IMR-90 (cell line): ENCODE data around the gene NR4A3. TPM values are rescaled to one million over a fixed set of nuclear protein-coding genes. Genes with fewer than 3 reads are reported as not detected.

Source experiments
- ATAC-seq: fragments of 200-7000 bp; cut with Tn5 transposase; 2 replicates; pipeline ENCODE4 v1.9.1; 2020; ENCODE audit warnings: low read depth, mild to moderate bottlenecking, moderate library complexity
- BruUV-seq: library from RNA; stranded (reverse); fragments of 400-500 nt; replicated peaks from 2 replicates; lab custom pipeline; 2021; lab: Mats Ljungman, UMichigan
- CTCF ChIA-PET: fragments of 300-600 bp; formaldehyde crosslinking; extraction: SDS; loops from one replicate; lab custom pipeline; 2021; ENCODE audit warnings: antibody characterized with exemption; lab: Yijun Ruan, JAX
- POLR2A ChIA-PET: fragments of 300-600 bp; sonication (Branson Sonifier 250); formaldehyde crosslinking; loops from one replicate; lab custom pipeline; 2022; ENCODE audit warnings: antibody characterized with exemption; ENCODE audit not compliant: unreplicated experiment; lab: Charles Lee
- DNase-seq: peaks from one replicate; pipeline ENCODE4 v3.0.0; 2013
- H2AFZ ChIP-seq: replicated peaks from 2 replicates; pipeline ENCODE3; 2013; ENCODE audit warnings: low read length, mild to moderate bottlenecking; ENCODE audit not compliant: poor library complexity
- H2AK5ac ChIP-seq: 2 replicates; pipeline ENCODE4 v1.6.1; 2013; ENCODE audit warnings: low read depth, low read length, inconsistent platforms
- H2AK9ac ChIP-seq: replicated peaks from 2 replicates; pipeline ENCODE3; 2013; ENCODE audit warnings: mild to moderate bottlenecking, low read depth, low read length, moderate library complexity; ENCODE audit not compliant: poor library complexity
- H2BK120ac ChIP-seq: 2 replicates; pipeline ENCODE4 v1.6.1; 2013; ENCODE audit warnings: low read depth, low read length, inconsistent platforms
- H2BK15ac ChIP-seq: 3 replicates; pipeline ENCODE4 v1.6.1; 2013; ENCODE audit warnings: low read depth, low read length, inconsistent platforms
- H2BK20ac ChIP-seq: 2 replicates; pipeline ENCODE4 v1.6.1; 2013; ENCODE audit warnings: low read depth, mild to moderate bottlenecking, inconsistent platforms, low read length, moderate library complexity
- H2BK5ac ChIP-seq: 2 replicates; pipeline ENCODE4 v1.6.1; 2013; ENCODE audit warnings: mild to moderate bottlenecking, low read depth, low read length, inconsistent platforms; ENCODE audit not compliant: poor library complexity, severe bottlenecking
- H3K14ac ChIP-seq: replicated peaks from 2 replicates; pipeline ENCODE4 v1.6.1; 2013; ENCODE audit warnings: low read depth, low read length, inconsistent platforms
- H3K18ac ChIP-seq: 2 replicates; pipeline ENCODE4 v1.6.1; 2013; ENCODE audit warnings: low read depth, low read length, control low read depth
- H3K23ac ChIP-seq: 2 replicates; pipeline ENCODE4 v1.6.1; 2013; ENCODE audit warnings: low read depth, low read length, inconsistent platforms
- H3K27ac ChIP-seq: 2 replicates; pipeline ENCODE4 v1.5.1; 2013; ENCODE audit warnings: mild to moderate bottlenecking, control low read depth, low read length; ENCODE audit not compliant: insufficient read depth
- H3K27me3 ChIP-seq: 2 replicates; pipeline ENCODE4 v1.6.1; 2013; ENCODE audit warnings: low read length; ENCODE audit not compliant: control insufficient read depth, insufficient read depth
- H3K36me3 ChIP-seq: 2 replicates; pipeline ENCODE4 v1.6.1; 2013; ENCODE audit warnings: low read length, mixed read lengths; ENCODE audit not compliant: control insufficient read depth, insufficient read depth
- H3K4ac ChIP-seq: 2 replicates; pipeline ENCODE4 v1.6.1; 2013; ENCODE audit warnings: low read depth, low read length, inconsistent platforms
- H3K4me1 ChIP-seq: 2 replicates; pipeline ENCODE4 v1.6.1; 2013; ENCODE audit warnings: low read length, mixed read lengths; ENCODE audit not compliant: control insufficient read depth, insufficient read depth
- H3K4me2 ChIP-seq: 2 replicates; pipeline ENCODE4 v1.6.1; 2013; ENCODE audit warnings: low read depth, mild to moderate bottlenecking, control low read depth, low read length, moderate library complexity
- H3K4me3 ChIP-seq: 2 replicates; pipeline ENCODE4 v1.5.1; 2013; ENCODE audit warnings: low read depth, mild to moderate bottlenecking, control low read depth, low read length, moderate library complexity; ENCODE audit not compliant: insufficient read depth
- H3K56ac ChIP-seq: 2 replicates; pipeline ENCODE4 v1.6.1; 2013; ENCODE audit warnings: low read length, inconsistent platforms; ENCODE audit not compliant: insufficient read depth; ENCODE audit errors: extremely low read depth
- H3K79me1 ChIP-seq, 2 experiments: 2 replicates each; pipeline ENCODE4 v1.6.1; 2013; ENCODE audit warnings: low read length in 2 of 2, inconsistent platforms in 1 of 2, low read depth in 1 of 2
- H3K9ac ChIP-seq: 2 replicates; pipeline ENCODE4 v1.6.1; 2013; ENCODE audit warnings: low read depth, low read length, control low read depth
- H3K9me1 ChIP-seq: 2 replicates; pipeline ENCODE4 v1.6.1; 2013; ENCODE audit warnings: low read length, inconsistent platforms; ENCODE audit not compliant: insufficient read depth
- H3K9me3 ChIP-seq: 2 replicates; pipeline ENCODE4 v1.6.1; 2013; ENCODE audit warnings: low read length; ENCODE audit not compliant: control insufficient read depth, insufficient read depth
- H4K20me1 ChIP-seq: 2 replicates; pipeline ENCODE4 v1.6.1; 2013; ENCODE audit warnings: low read length, inconsistent platforms; ENCODE audit not compliant: insufficient read depth
- H4K5ac ChIP-seq: 2 replicates; pipeline ENCODE4 v1.6.1; 2013; ENCODE audit warnings: mild to moderate bottlenecking, low read depth, low read length, control low read depth
- H4K8ac ChIP-seq, 2 experiments: 2 replicates each; pipeline ENCODE4 v1.6.1; 2013; ENCODE audit warnings: low read depth in 2 of 2, low read length in 2 of 2, control low read depth in 1 of 2, inconsistent platforms in 1 of 2
- H4K91ac ChIP-seq: 2 replicates; pipeline ENCODE4 v1.6.1; 2013; ENCODE audit warnings: low read depth, low read length, inconsistent platforms; ENCODE audit not compliant: insufficient read depth
- BHLHE40 ChIP-seq: fragments of 150-350 bp; IDR thresholded peaks from 2 replicates; pipeline ENCODE4 v1.6.1; 2016; ENCODE audit warnings: mild to moderate bottlenecking, low read depth, low read length
- CEBPB ChIP-seq: IDR thresholded peaks from 2 replicates; pipeline ENCODE4 v1.6.1; 2012; ENCODE audit warnings: low read depth, low read length, improper control_type of control experiment
- CHD1 ChIP-seq: IDR thresholded peaks from 2 replicates; pipeline ENCODE4 v1.6.1; 2012; ENCODE audit warnings: low read depth, low read length, improper control_type of control experiment
- FOS ChIP-seq: fragments of 150-350 bp; IDR thresholded peaks from 2 replicates; pipeline ENCODE4 v1.6.1; 2016; ENCODE audit warnings: low read depth, low read length
- MAFK ChIP-seq: IDR thresholded peaks from 2 replicates; pipeline ENCODE4 v1.6.1; 2012; ENCODE audit warnings: low read depth, low read length, improper control_type of control experiment
- MAZ ChIP-seq: IDR thresholded peaks from 2 replicates; pipeline ENCODE4 v1.6.1; 2012; ENCODE audit warnings: low read depth, mild to moderate bottlenecking, low read length, improper control_type of control experiment, moderate library complexity, borderline replicate concordance
- MXI1 ChIP-seq: IDR thresholded peaks from 2 replicates; pipeline ENCODE4 v1.6.1; 2012; ENCODE audit warnings: low read depth, mild to moderate bottlenecking, low read length, moderate library complexity, borderline replicate concordance
- NFE2L2 ChIP-seq: fragments of 150-350 bp; IDR thresholded peaks from 2 replicates; pipeline ENCODE4 v1.6.1; 2016; ENCODE audit warnings: low read depth, mild to moderate bottlenecking, low read length
- POLR2A ChIP-seq: IDR thresholded peaks from 2 replicates; pipeline ENCODE4 v1.6.1; 2012; ENCODE audit warnings: mild to moderate bottlenecking, low read depth, low read length
- RAD21 ChIP-seq: IDR thresholded peaks from 2 replicates; pipeline ENCODE4 v1.6.1; 2012; ENCODE audit warnings: low read length, improper control_type of control experiment
- RCOR1 ChIP-seq: IDR thresholded peaks from 2 replicates; pipeline ENCODE4 v1.6.1; 2012; ENCODE audit warnings: mild to moderate bottlenecking, low read length, improper control_type of control experiment; ENCODE audit not compliant: insufficient replicate concordance
- RFX5 ChIP-seq: IDR thresholded peaks from 2 replicates; pipeline ENCODE4 v1.8.0; 2012; ENCODE audit warnings: low read depth, mild to moderate bottlenecking, low read length, moderate library complexity
- SMC3 ChIP-seq: fragments of 150-350 bp; IDR thresholded peaks from 2 replicates; pipeline ENCODE4 v1.6.1; 2016; ENCODE audit warnings: low read depth, mild to moderate bottlenecking, antibody characterized with exemption, low read length, moderate library complexity
- dilution Hi-C: fragments of 300-500 bp; cut with HindIII; formaldehyde crosslinking; loops from one replicate; pipeline ENCODE4 v1.14.3; 2018; ENCODE audit warnings: low sequenced_read_pairs; ENCODE audit not compliant: unreplicated experiment
- in situ Hi-C: fragments of 300-500 bp; cut with MboI; formaldehyde crosslinking; loops from 3 replicates; pipeline ENCODE4 v1.14.3; 2019; ENCODE audit warnings: low sequenced_read_pairs, inconsistent platforms, mixed read lengths
- intact Hi-C: fragments of 100-400 bp; cut with micrococcal nuclease; formaldehyde crosslinking; loops from 2 replicates; pipeline ENCODE4 v1.10.0; 2022
- polyA plus RNA-seq, 3 experiments: library from polyadenylated mRNA; depleted of rRNA; stranded (reverse); fragments of >200 nt; gene quantifications; 2 replicates each; pipeline ENCODE4 v1.2.3, GENCODE V29; 2012; ENCODE audit warnings: low replicate concordance in 1 of 3
- total RNA-seq: library from RNA; depleted of rRNA; stranded (reverse); fragments of >200 nt; gene quantifications from 2 replicates; pipeline ENCODE4 v1.2.3, GENCODE V29; 2012
- TF ChIP-seq, protein P1 (sequence below): fragments of 150-350 bp; IDR thresholded peaks from 2 replicates; pipeline ENCODE4 v1.6.1; 2016; ENCODE audit warnings: low read depth, mild to moderate bottlenecking, low read length, moderate library complexity, borderline replicate concordance
- TF ChIP-seq, protein P2 (sequence below): conservative IDR thresholded peaks from 2 replicates; pipeline ENCODE4 v1.5.1; 2012; ENCODE audit warnings: mild to moderate bottlenecking, low read depth, low read length, improper control_type of control experiment
- TF ChIP-seq, protein P3 (sequence below): fragments of 150-350 bp; IDR thresholded peaks from 2 replicates; pipeline ENCODE4 v1.6.1; 2017; ENCODE audit warnings: mild to moderate bottlenecking, antibody characterized with exemption, low read length, low read depth

NR4A3 gene
- total and polyA plus RNA-seq, 2 of the 4 experiments (the other 2 are of a cell fraction) = 0.27 to 0.54 TPM

DNA sequence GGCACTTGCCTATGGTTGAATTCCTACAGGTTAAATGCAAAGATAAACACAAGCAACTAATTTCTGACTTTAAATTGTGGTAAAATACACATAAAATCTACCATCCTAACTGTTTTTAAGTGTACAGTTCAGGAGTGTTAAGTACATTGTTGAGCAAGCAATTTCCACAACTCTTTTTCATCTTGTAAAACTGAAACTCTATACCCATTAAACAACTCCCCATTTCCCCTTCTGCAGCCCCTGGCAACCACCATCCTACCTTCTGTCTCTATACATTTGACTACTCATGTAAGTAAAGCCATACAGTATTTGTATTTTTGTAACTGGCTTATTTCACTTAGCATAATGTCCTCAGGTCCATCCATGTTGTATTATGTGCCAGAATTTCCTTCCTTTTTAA is 46.3 kb downstream of the NR4A3 start:
- no TSS peak for BruUV-seq
- H2AFZ ChIP-seq = no peak overlapping the region
- H3K79me1 ChIP-seq = no peaks in the 10 kb centered on the region
- TF ChIP-seq MAZ (no peak), MXI1 (no peak), FOS (no peak), RFX5 (no peak), SMC3 (no peak; the same call in 1 of the 2 replicates), MAFK (no peak), POLR2A (no peak), RCOR1 (no peak), RAD21 (no peak), NFE2L2 (no peak), BHLHE40 (no peak), CEBPB (no peak), CHD1 (no peak)
- TF ChIP-seq, protein P1, sequence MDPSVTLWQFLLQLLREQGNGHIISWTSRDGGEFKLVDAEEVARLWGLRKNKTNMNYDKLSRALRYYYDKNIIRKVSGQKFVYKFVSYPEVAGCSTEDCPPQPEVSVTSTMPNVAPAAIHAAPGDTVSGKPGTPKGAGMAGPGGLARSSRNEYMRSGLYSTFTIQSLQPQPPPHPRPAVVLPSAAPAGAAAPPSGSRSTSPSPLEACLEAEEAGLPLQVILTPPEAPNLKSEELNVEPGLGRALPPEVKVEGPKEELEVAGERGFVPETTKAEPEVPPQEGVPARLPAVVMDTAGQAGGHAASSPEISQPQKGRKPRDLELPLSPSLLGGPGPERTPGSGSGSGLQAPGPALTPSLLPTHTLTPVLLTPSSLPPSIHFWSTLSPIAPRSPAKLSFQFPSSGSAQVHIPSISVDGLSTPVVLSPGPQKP = no peak
- TF ChIP-seq, protein P2, sequence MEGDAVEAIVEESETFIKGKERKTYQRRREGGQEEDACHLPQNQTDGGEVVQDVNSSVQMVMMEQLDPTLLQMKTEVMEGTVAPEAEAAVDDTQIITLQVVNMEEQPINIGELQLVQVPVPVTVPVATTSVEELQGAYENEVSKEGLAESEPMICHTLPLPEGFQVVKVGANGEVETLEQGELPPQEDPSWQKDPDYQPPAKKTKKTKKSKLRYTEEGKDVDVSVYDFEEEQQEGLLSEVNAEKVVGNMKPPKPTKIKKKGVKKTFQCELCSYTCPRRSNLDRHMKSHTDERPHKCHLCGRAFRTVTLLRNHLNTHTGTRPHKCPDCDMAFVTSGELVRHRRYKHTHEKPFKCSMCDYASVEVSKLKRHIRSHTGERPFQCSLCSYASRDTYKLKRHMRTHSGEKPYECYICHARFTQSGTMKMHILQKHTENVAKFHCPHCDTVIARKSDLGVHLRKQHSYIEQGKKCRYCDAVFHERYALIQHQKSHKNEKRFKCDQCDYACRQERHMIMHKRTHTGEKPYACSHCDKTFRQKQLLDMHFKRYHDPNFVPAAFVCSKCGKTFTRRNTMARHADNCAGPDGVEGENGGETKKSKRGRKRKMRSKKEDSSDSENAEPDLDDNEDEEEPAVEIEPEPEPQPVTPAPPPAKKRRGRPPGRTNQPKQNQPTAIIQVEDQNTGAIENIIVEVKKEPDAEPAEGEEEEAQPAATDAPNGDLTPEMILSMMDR = no peak
- TF ChIP-seq, protein P3, sequence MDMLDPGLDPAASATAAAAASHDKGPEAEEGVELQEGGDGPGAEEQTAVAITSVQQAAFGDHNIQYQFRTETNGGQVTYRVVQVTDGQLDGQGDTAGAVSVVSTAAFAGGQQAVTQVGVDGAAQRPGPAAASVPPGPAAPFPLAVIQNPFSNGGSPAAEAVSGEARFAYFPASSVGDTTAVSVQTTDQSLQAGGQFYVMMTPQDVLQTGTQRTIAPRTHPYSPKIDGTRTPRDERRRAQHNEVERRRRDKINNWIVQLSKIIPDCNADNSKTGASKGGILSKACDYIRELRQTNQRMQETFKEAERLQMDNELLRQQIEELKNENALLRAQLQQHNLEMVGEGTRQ = no peak
- no peak overlapping the region for H2BK5ac ChIP-seq
- peaks cover 6% of the 10 kb centered on the region; the same call in 1 of the 2 replicates for H3K36me3 ChIP-seq
- no peak overlapping the region for H3K4me3 ChIP-seq
- no peak overlapping the region for H3K4me2 ChIP-seq
- dilution Hi-C loops (no loop called here), intact Hi-C loops (no loop called here), in situ Hi-C loops (no loop called here)
- H3K4ac ChIP-seq = no peak overlapping the region
- no peak overlapping the region for H2AK5ac ChIP-seq
- no peak overlapping the region for H2AK9ac ChIP-seq
- no peaks in the 10 kb centered on the region for H3K9me3 ChIP-seq
- H4K20me1 ChIP-seq = no peaks in the 10 kb centered on the region
- H4K8ac ChIP-seq = no peak overlapping the region
- H4K5ac ChIP-seq = no peak overlapping the region
- H2BK20ac ChIP-seq = no peak overlapping the region
- ATAC-seq (no peak), DNase-seq (no peak)
- no peak overlapping the region for H3K14ac ChIP-seq
- H3K56ac ChIP-seq = no peak overlapping the region
- no peak overlapping the region for H2BK120ac ChIP-seq
- no peak overlapping the region for H3K9ac ChIP-seq
- H2BK15ac ChIP-seq = no peak overlapping the region
- ChIA-PET CTCF (no interaction called here), POLR2A (no interaction called here)
- peaks cover 5% of the 10 kb centered on the region; the same call in 1 of the 2 replicates for H3K4me1 ChIP-seq
- no peak overlapping the region for H4K91ac ChIP-seq
- no peak overlapping the region for H3K18ac ChIP-seq
- no peak overlapping the region for H3K27ac ChIP-seq
- peaks cover 5% of the 10 kb centered on the region; the same call in 1 of the 2 replicates for H3K9me1 ChIP-seq
- no peaks in the 10 kb centered on the region for H3K27me3 ChIP-seq
- no peak overlapping the region for H3K23ac ChIP-seq
